ENCODE measurements around the gene CEP192. TPM values are rescaled to one million over a fixed set of nuclear protein-coding genes. Genes with fewer than 3 reads are reported as not detected.

The CEP192 gene
- total and polyA plus RNA-seq, 10 of the 15 experiments (the other 5 are each of a cell fraction or from before 2014, with no cell fraction given) = 15.4 to 58.2 (median 29.6) TPM

- no peak for DNase-seq (ENCODE audit: low read depth, low spot score)
- ATAC-seq = no peak
- Histone ChIP-seq H4K20me1 (ENCODE audit: control insufficient read depth, insufficient read depth) (no peaks in the 10 kb centered on the region), H3K9me3 (replicated peaks; ENCODE audit: control insufficient read depth, insufficient read depth, low read length) (no peaks in the 10 kb centered on the region; the same call in 2 of the 3 replicates), H3K4me1 (ENCODE audit: control insufficient read depth, insufficient read depth, low read length) (peaks cover 5% of the 10 kb centered on the region; the same call in 1 of the 2 replicates), H3K4me2 (ENCODE audit: control insufficient read depth, insufficient read depth) (no peak overlapping the region), H3K79me2 (ENCODE audit: control insufficient read depth, insufficient read depth, low read length) (no peaks in the 10 kb centered on the region), H2AFZ (ENCODE audit: control insufficient read depth, low read depth, low read length) (no peak overlapping the region), H3K4me3 (no peak overlapping the region), H3K36me3 (ENCODE audit: control insufficient read depth in 2 of 2, insufficient read depth in 2 of 2, low read length in 1 of 2) (peaks cover 11 to 35% of the 10 kb centered on the region in 2 experiments), H3K9ac (ENCODE audit: control insufficient read depth, insufficient read depth, low read length) (no peak overlapping the region), H3K27ac (ENCODE audit: control insufficient read depth, insufficient read depth) (no peak overlapping the region), H3K27me3 (replicated peaks in 1 of 2; ENCODE audit: control insufficient read depth in 2 of 2, insufficient read depth in 2 of 2, low read length in 1 of 2) (no peaks in the 10 kb centered on the region)
- in situ Hi-C loops (cut with MboI) = no loop called here
- ChIA-PET CTCF (interaction anchor here (1.0 kb wide), 1 partner anchor 19 kb away, joined by 3 read pairs; no protein-coding TSS in a partner anchor), POLR2A (no interaction called here), RAD21 (ENCODE audit: unreplicated experiment) (no interaction called here), SMC1A (ENCODE audit: uncharacterized antibody, unreplicated experiment) (no interaction called here)
- intact Hi-C loops (cut with micrococcal nuclease; ENCODE audit: unreplicated experiment) = no loop called here
- no TSS peak for BruUV-seq (replicated peaks)
- over 99% methylated on average over 7 of the region's 7 CpGs for WGBS (ENCODE audit: insufficient coverage, insufficient replicate concordance, low lambda C conversion rate, missing lambda C conversion rate)
- TF ChIP-seq MXI1 (IDR thresholded peaks at IDR 0.05; ENCODE audit: low read depth, low read length) (no peak), GABPA (IDR thresholded peaks at IDR 0.05; ENCODE audit: low read depth) (no peak), CHD4 (IDR thresholded peaks at IDR 0.05) (no peak), ZNF384 (IDR thresholded peaks at IDR 0.05; ENCODE audit: borderline replicate concordance, low read depth, low read length) (no peak), HDAC6 (IDR thresholded peaks at IDR 0.05; ENCODE audit: unreplicated experiment) (no peak), MYC (IDR thresholded peaks at IDR 0.05; ENCODE audit: insufficient read depth, insufficient read length, insufficient replicate concordance, low read length, severe bottlenecking) (no peak), PAX5 (IDR thresholded peaks at IDR 0.05; ENCODE audit: borderline replicate concordance, low read depth, low read length) (no peak), E4F1 (IDR thresholded peaks at IDR 0.05; ENCODE audit: borderline replicate concordance, partially characterized antibody) (no peak), PKNOX1 (IDR thresholded peaks at IDR 0.05) (no peak), KDM1A (IDR thresholded peaks at IDR 0.05; ENCODE audit: borderline replicate concordance) (no peak), IRF4 (IDR thresholded peaks at IDR 0.05; ENCODE audit: low read depth, low read length) (no peak), BCL3 (IDR thresholded peaks at IDR 0.05; ENCODE audit: borderline replicate concordance, insufficient read depth, low read depth, low read length, poor library complexity, severe bottlenecking) (no peak), SMARCA5 (IDR thresholded peaks at IDR 0.05) (no peak), SREBF1 (IDR thresholded peaks at IDR 0.05; ENCODE audit: low read length) (no peak), HDGF (IDR thresholded peaks at IDR 0.05) (no peak), SUPT20H (IDR thresholded peaks at IDR 0.05; ENCODE audit: borderline replicate concordance, control insufficient read depth, low read depth, low read length) (no peak), TCF7 (IDR thresholded peaks at IDR 0.05; ENCODE audit: borderline replicate concordance) (no peak), MYB (IDR thresholded peaks at IDR 0.05; ENCODE audit: borderline replicate concordance, low read depth, low read length) (no peak), RCOR1 (conservative IDR thresholded peaks at IDR 0.05; ENCODE audit: low read depth, low read length) (no peak)
- no peak for FAIRE-seq
Observed at GRCh38 chr18:13067966-13068365, 76.8 kb downstream of the CEP192 start.
